HepG2 (cell line): Measurements from ENCODE around the gene SLC25A25. TPM values are rescaled to one million over a fixed set of nuclear protein-coding genes. Genes with fewer than 3 reads are reported as not detected.

Experiments
- ATAC-seq: fragments of 200-7000 bp; cut with Tn5 transposase; 3 replicates; pipeline ENCODE4 v1.9.1; 2020; ENCODE audit warnings: mild to moderate bottlenecking, moderate library complexity
- BruUV-seq: library from RNA; stranded (reverse); fragments of 400-500 nt; replicated peaks from 2 replicates; lab custom pipeline; 2021; lab: Mats Ljungman, UMichigan
- CTCF ChIA-PET: fragments of 300-600 bp; formaldehyde crosslinking; extraction: SDS; loops from one replicate; lab custom pipeline; 2021; ENCODE audit warnings: low total read pairs, inconsistent platforms, low intra/inter-chr PET ratio; lab: Yijun Ruan, JAX
- POLR2A ChIA-PET: fragments of 350-600 bp; sonication (Branson Sonifier 250); formaldehyde crosslinking; loops from one replicate; lab custom pipeline; 2020; ENCODE audit warnings: antibody characterized with exemption, inconsistent platforms; lab: Yijun Ruan, JAX
- DNase-seq: peaks from one replicate; pipeline ENCODE4 v3.0.0-alpha.2; 2015; ENCODE audit warnings: low spot score
- FAIRE-seq: peaks from 3 replicates; lab custom pipeline; 2011; peaks lifted over from hg19 to GRCh38; lab: Jason Lieb, UNC
- H2AFZ ChIP-seq: one replicate; pipeline ENCODE4 v1.6.1; 2011; ENCODE audit warnings: low read length, inconsistent platforms
- H3K27ac ChIP-seq: fragments of 300-600 bp; 3 replicates; pipeline ENCODE4 v1.8.0; 2011; ENCODE audit warnings: mixed run types, mild to moderate bottlenecking, mixed read lengths, low read length, inconsistent platforms; ENCODE audit not compliant: insufficient read depth; ENCODE audit errors: extremely low read length
- H3K27me3 ChIP-seq, 2 experiments: fragments of 200-600 bp in 1 of 2; 2 replicates in 1 of 2; 3 replicates in 1 of 2; pipeline versions ENCODE4 v1.6.0 to v1.8.0; 2011; ENCODE audit warnings: low read length in 2 of 2, mild to moderate bottlenecking in 2 of 2, moderate library complexity in 2 of 2, inconsistent platforms in 1 of 2; ENCODE audit not compliant: insufficient read depth in 2 of 2, control insufficient read depth in 1 of 2
- H3K36me3 ChIP-seq, 2 experiments: fragments of 200-600 bp in 1 of 2; replicated peaks in 1 of 2; 2 replicates in 1 of 2; 3 replicates in 1 of 2; pipeline versions ENCODE4 v1.5.1 to v1.8.0; 2011; ENCODE audit warnings: low read length in 2 of 2, inconsistent platforms in 1 of 2; ENCODE audit not compliant: insufficient read depth in 2 of 2, control insufficient read depth in 1 of 2
- H3K4me1 ChIP-seq: 2 replicates; pipeline ENCODE4 v1.5.1; 2012; ENCODE audit warnings: low read length, inconsistent platforms; ENCODE audit not compliant: insufficient read depth
- H3K4me2 ChIP-seq: 2 replicates; pipeline ENCODE4 v1.6.0; 2011; ENCODE audit warnings: low read depth, low read length, inconsistent platforms
- H3K4me3 ChIP-seq, 3 experiments: fragments of 200-600 bp in 1 of 3; sonication (generic), shearing (Covaris generic) in 1 of 3; replicated peaks in 1 of 3; 2 replicates each; pipeline ENCODE4 v1.5.1; 2011 to 2016; ENCODE audit warnings: low read length in 3 of 3, inconsistent platforms in 2 of 3, low read depth in 2 of 3, mild to moderate bottlenecking in 2 of 3, control low read depth in 1 of 3, mixed read lengths in 1 of 3; ENCODE audit not compliant: insufficient read depth in 1 of 3
- H3K79me2 ChIP-seq: one replicate; pipeline ENCODE4 v1.6.1; 2011; ENCODE audit warnings: low read length, inconsistent platforms; ENCODE audit not compliant: insufficient read depth
- H3K9ac ChIP-seq: 2 replicates; pipeline ENCODE4 v1.6.0; 2011; ENCODE audit warnings: mild to moderate bottlenecking, low read depth, low read length, inconsistent platforms; ENCODE audit not compliant: insufficient read depth
- H3K9me3 ChIP-seq: 2 replicates; pipeline ENCODE4 v1.5.1; 2012; ENCODE audit warnings: mild to moderate bottlenecking, low read length
- H4K20me1 ChIP-seq: 2 replicates; pipeline ENCODE4 v1.6.0; 2011; ENCODE audit warnings: inconsistent platforms, mild to moderate bottlenecking, low read length, moderate library complexity; ENCODE audit not compliant: insufficient read depth
- ARNT ChIP-seq: fragments of 450-650 bp; IDR thresholded peaks from 2 replicates; pipeline ENCODE4 v1.6.1; 2017
- FIP1L1 ChIP-seq: fragments of 200-400 bp; formaldehyde crosslinking; IDR thresholded peaks from 2 replicates; pipeline ENCODE4 v1.6.1; 2018; ENCODE audit warnings: low read depth, mild to moderate bottlenecking, low read length, moderate library complexity, borderline replicate concordance; ENCODE audit not compliant: insufficient read depth
- FOXA1 ChIP-seq, 2 experiments: fragments of 450-650 bp in 1 of 2; sonication (generic) in 1 of 2; formaldehyde crosslinking in 1 of 2; IDR thresholded peaks; 2 replicates each; pipeline versions ENCODE4 v1.4.0 to v1.6.1; 2016 to 2020; ENCODE audit warnings: missing genetic modification reagents in 1 of 2
- KDM5A ChIP-seq: fragments of 200-600 bp; sonication (generic); IDR thresholded peaks from 2 replicates; pipeline ENCODE4 v1.7.0; 2018; ENCODE audit warnings: antibody characterized with exemption, mild to moderate bottlenecking, low read length, borderline replicate concordance
- NR2F6 ChIP-seq, 2 experiments: IDR thresholded peaks; 2 replicates each; pipeline ENCODE4 v1.6.1; 2016; ENCODE audit warnings: antibody characterized with exemption in 1 of 2, mild to moderate bottlenecking in 1 of 2
- PPARG ChIP-seq: conservative IDR thresholded peaks from 2 replicates; pipeline ENCODE4 v1.6.1; 2016; ENCODE audit warnings: missing biosample characterization, missing genetic modification reagents
- RBM22 ChIP-seq: fragments of 200-400 bp; formaldehyde crosslinking; optimal IDR thresholded peaks from 2 replicates; pipeline ENCODE3; 2017; ENCODE audit warnings: mild to moderate bottlenecking, low read length, moderate library complexity
- SUZ12 ChIP-seq: fragments of 150-350 bp; IDR thresholded peaks from 2 replicates; pipeline ENCODE4 v1.6.1; 2014; ENCODE audit warnings: low read depth, low read length
- TBX3 ChIP-seq: fragments of 450-650 bp; IDR thresholded peaks from 2 replicates; pipeline ENCODE4 v1.6.1; 2017; ENCODE audit warnings: antibody characterized with exemption, mild to moderate bottlenecking, inconsistent platforms, borderline replicate concordance
- TRIM24 ChIP-seq: sonication (generic); formaldehyde crosslinking; IDR thresholded peaks from 2 replicates; pipeline ENCODE4 v1.8.0; 2022; ENCODE audit warnings: mild to moderate bottlenecking, missing genetic modification reagents
- YEATS2 ChIP-seq: sonication (generic); formaldehyde crosslinking; IDR thresholded peaks from 2 replicates; pipeline ENCODE4 v1.4.0; 2020; ENCODE audit warnings: missing genetic modification reagents, borderline replicate concordance
- ZFP36L1 ChIP-seq: sonication (generic); formaldehyde crosslinking; IDR thresholded peaks from 2 replicates; pipeline ENCODE4 v1.8.0; 2022; ENCODE audit warnings: mild to moderate bottlenecking, missing genetic modification reagents, moderate library complexity
- ZIK1 ChIP-seq: sonication (generic); formaldehyde crosslinking; IDR thresholded peaks from 2 replicates; pipeline ENCODE4 v1.5.0; 2020; ENCODE audit warnings: mild to moderate bottlenecking, low read depth, missing genetic modification reagents, borderline replicate concordance
- ZNF264 ChIP-seq: sonication (generic); formaldehyde crosslinking; IDR thresholded peaks from 2 replicates; pipeline ENCODE4 v1.4.0; 2020; ENCODE audit warnings: missing genetic modification reagents
- ZNF746 ChIP-seq: sonication (generic); formaldehyde crosslinking; IDR thresholded peaks from 2 replicates; pipeline ENCODE4 v1.8.0; 2022; ENCODE audit warnings: mild to moderate bottlenecking, missing genetic modification reagents
- ZSCAN21 ChIP-seq: sonication (generic); formaldehyde crosslinking; IDR thresholded peaks from 2 replicates; pipeline ENCODE4 v1.8.0; 2022; ENCODE audit warnings: mild to moderate bottlenecking, missing genetic modification reagents, moderate library complexity, borderline replicate concordance
- WGBS: methylation state at CpG from one replicate; pipeline ENCODE4 v1.1.6; 2017; ENCODE audit warnings: low lambda C conversion rate; 5-methylcytosine and 5-hydroxymethylcytosine counted together
- in situ Hi-C: cut with HindIII; loops from 2 replicates; pipeline ENCODE4 v1.10.0; 2017; ENCODE audit warnings: low pct_unique_long_range_greater_than_20kb; ENCODE audit not compliant: extremely low pct_ligation_motif_present
- intact Hi-C: fragments of 100-400 bp; cut with micrococcal nuclease; formaldehyde crosslinking; loops from one replicate; pipeline ENCODE4 v1.10.0; 2022; ENCODE audit not compliant: unreplicated experiment
- polyA plus RNA-seq, 8 experiments: library from polyadenylated mRNA; depleted of rRNA in 3 of 8; stranded (reverse) in 7 of 8; unstranded in 1 of 8; fragments of >200 nt; fragmentation: Illumina TruSeq in 4 of 8; extraction: Trizol in 4 of 8; gene quantifications; 2 replicates each; pipeline versions ENCODE4 v1.2.1 to v1.2.3, GENCODE V29; 2011 to 2016; ENCODE audit warnings: low read depth in 4 of 8, missing spikeins in 1 of 8, mixed read lengths in 1 of 8; ENCODE audit not compliant: insufficient read depth in 1 of 8
- total RNA-seq, 5 experiments: library from RNA; depleted of rRNA; stranded (reverse); fragments of >200 nt; fragmentation: Illumina TruSeq; extraction: Trizol; gene quantifications; 2 replicates each; pipeline ENCODE4 v1.2.3, GENCODE V29; 2016; ENCODE audit warnings: low read depth in 1 of 5
- TF ChIP-seq, protein P1 (sequence below): sonication (generic); formaldehyde crosslinking; IDR thresholded peaks from 2 replicates; pipeline ENCODE4 v1.8.0; 2022; ENCODE audit warnings: missing genetic modification reagents, mild to moderate bottlenecking, moderate library complexity, borderline replicate concordance
- TF ChIP-seq, protein P2 (sequence below): sonication (generic); formaldehyde crosslinking; IDR thresholded peaks from 2 replicates; pipeline ENCODE4 v1.8.0; 2023; ENCODE audit warnings: mild to moderate bottlenecking, missing genetic modification reagents
- TF ChIP-seq, protein P3 (sequence below): sonication (generic); formaldehyde crosslinking; IDR thresholded peaks from 2 replicates; pipeline ENCODE4 v1.8.0; 2022; ENCODE audit warnings: mild to moderate bottlenecking, missing genetic modification reagents, moderate library complexity

SLC25A25 gene
- total and polyA plus RNA-seq, 2 of the 13 experiments (the other 11 are each of a cell fraction or from before 2014, with no cell fraction given): 10.5 to 24.8 TPM

DNA sequence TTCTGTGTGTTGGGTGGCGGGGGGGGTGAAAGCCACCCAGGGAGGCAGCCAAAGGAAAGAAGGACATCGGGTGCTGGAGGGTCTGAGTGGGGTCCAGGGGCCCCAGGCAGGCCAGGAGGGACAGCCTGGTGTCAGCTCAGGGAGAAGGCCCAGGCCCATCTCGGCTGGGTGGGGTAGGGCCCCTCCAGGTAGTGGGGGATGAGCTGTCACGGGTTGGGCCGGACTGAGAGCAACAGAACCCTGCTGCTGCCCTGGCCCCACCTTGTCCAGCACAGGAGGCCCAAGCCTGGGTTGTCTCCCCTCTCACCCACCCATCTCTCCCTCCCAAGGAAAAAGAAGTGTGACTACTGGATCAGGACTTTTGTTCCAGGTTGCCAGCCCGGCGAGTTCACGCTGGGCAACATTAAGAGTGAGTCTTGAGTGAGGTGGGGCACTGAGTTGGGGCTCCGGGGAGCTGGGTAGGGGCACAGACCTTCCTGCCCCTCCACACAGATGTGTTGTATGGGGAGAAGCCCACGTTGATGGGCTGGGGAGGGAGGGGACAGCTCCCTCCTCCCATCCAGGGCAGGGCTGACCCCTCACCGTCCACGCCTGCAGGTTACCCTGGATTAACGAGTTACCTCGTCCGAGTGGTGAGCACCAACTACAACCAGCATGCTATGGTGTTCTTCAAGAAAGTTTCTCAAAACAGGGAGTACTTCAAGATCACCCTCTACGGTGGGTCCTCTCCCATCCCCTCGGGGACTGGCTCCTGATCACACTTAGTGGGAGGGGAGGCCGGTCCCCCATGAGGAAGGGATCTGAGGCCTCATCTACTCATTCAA lies 83.5 kb downstream of the SLC25A25 start:
- Histone ChIP-seq H2AFZ (no peak overlapping the region), H3K36me3 (no peaks in the 10 kb centered on the region), H3K79me2 (no peaks in the 10 kb centered on the region), H3K4me3 (peak overlapping the region in 1 of 3 experiments; percentile 50; a peak in 1 of 6 replicates), H3K4me1 (peaks cover 62% of the 10 kb centered on the region), H3K9ac (peak overlapping the region; percentile 26; the same call in 1 of the 2 replicates), H3K27me3 (peaks cover 9 to 38% of the 10 kb centered on the region in 2 experiments; a peak in 4 of 5 replicates), H3K9me3 (no peaks in the 10 kb centered on the region), H3K27ac (no peak overlapping the region), H3K4me2 (peak overlapping the region; percentile 71), H4K20me1 (no peaks in the 10 kb centered on the region)
- 62% methylated on average over 12 of the region's 18 CpGs for WGBS
- DNase-seq: no peak
- TF ChIP-seq, protein P1, sequence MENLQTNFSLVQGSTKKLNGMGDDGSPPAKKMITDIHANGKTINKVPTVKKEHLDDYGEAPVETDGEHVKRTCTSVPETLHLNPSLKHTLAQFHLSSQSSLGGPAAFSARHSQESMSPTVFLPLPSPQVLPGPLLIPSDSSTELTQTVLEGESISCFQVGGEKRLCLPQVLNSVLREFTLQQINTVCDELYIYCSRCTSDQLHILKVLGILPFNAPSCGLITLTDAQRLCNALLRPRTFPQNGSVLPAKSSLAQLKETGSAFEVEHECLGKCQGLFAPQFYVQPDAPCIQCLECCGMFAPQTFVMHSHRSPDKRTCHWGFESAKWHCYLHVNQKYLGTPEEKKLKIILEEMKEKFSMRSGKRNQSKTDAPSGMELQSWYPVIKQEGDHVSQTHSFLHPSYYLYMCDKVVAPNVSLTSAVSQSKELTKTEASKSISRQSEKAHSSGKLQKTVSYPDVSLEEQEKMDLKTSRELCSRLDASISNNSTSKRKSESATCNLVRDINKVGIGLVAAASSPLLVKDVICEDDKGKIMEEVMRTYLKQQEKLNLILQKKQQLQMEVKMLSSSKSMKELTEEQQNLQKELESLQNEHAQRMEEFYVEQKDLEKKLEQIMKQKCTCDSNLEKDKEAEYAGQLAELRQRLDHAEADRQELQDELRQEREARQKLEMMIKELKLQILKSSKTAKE (CRISPR knock-in tag): no peak
- TF ChIP-seq NR2F6 (IDR thresholded peaks at IDR 0.05) (no peak), NR2F6 (CRISPR knock-in tag; IDR thresholded peaks at IDR 0.05) (no peak), FIP1L1 (no peak), ZIK1 (CRISPR knock-in tag) (no peak), ZFP36L1 (CRISPR knock-in tag) (no peak), TBX3 (no peak), ZSCAN21 (CRISPR knock-in tag) (no peak), FOXA1 (IDR thresholded peaks at IDR 0.05) (no peak), FOXA1 (CRISPR knock-in tag; IDR thresholded peaks at IDR 0.05) (no peak), ARNT (no peak), ZNF264 (CRISPR knock-in tag) (no peak), TRIM24 (CRISPR knock-in tag) (no peak), PPARG (CRISPR knock-in tag) (no peak), YEATS2 (CRISPR knock-in tag) (no peak), RBM22 (no peak), KDM5A (no peak), SUZ12 (no peak), ZNF746 (CRISPR knock-in tag) (no peak)
- TF ChIP-seq, protein P2, sequence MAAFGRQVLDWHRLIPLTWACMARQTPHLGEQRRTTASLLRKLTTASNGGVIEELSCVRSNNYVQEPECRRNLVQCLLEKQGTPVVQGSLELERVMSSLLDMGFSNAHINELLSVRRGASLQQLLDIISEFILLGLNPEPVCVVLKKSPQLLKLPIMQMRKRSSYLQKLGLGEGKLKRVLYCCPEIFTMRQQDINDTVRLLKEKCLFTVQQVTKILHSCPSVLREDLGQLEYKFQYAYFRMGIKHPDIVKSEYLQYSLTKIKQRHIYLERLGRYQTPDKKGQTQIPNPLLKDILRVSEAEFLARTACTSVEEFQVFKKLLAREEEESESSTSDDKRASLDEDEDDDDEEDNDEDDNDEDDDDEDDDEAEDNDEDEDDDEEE (CRISPR knock-in tag): no peak
- TF ChIP-seq, protein P3, sequence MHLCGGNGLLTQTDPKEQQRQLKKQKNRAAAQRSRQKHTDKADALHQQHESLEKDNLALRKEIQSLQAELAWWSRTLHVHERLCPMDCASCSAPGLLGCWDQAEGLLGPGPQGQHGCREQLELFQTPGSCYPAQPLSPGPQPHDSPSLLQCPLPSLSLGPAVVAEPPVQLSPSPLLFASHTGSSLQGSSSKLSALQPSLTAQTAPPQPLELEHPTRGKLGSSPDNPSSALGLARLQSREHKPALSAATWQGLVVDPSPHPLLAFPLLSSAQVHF (CRISPR knock-in tag): no peak
- POLR2A ChIA-PET: interaction anchor here (1.3 to 2.3 kb wide), 4 partner anchors 8 to 85 kb away, joined by 3 to 36 read pairs (median 6); partner anchors contain the start of genes BBLN and NAIF1
- in situ Hi-C loops: no loop called here
- CTCF ChIA-PET: interaction anchor here (0.8 kb wide), 1 partner anchor 34 kb away, joined by 3 read pairs; no protein-coding TSS in a partner anchor
- no TSS peak for BruUV-seq
- intact Hi-C loops: no loop called here
- no peak for ATAC-seq
- FAIRE-seq: no peak
